SK-N-SH (cell line): Measurements from ENCODE around the gene TP53I3. TPM values are rescaled to one million over a fixed set of nuclear protein-coding genes. Genes with fewer than 3 reads are reported as not detected.
A peak's percentile ranks its signal among the peaks of the same experiment; 100 is the strongest.

Source experiments
- CTCF ChIA-PET: fragments of 300-600, 350-600 bp; formaldehyde crosslinking; extraction: SDS; loops from one replicate; lab custom pipeline; 2021; lab: Yijun Ruan, JAX
- POLR2A ChIA-PET: fragments of 350-600 bp; sonication (Branson Sonifier 250); formaldehyde crosslinking; extraction: SDS; loops from one replicate; lab custom pipeline; 2020; ENCODE audit warnings: antibody characterized with exemption, inconsistent platforms; lab: Yijun Ruan, JAX
- DNase-seq: peaks from one replicate; pipeline ENCODE4 v3.0.0; 2012
- H2AFZ ChIP-seq: fragments of 200-600 bp; sonication (generic); 2 replicates; pipeline ENCODE4 v1.8.1; 2016; ENCODE audit warnings: antibody characterized with exemption, mild to moderate bottlenecking, low read depth
- H3F3A ChIP-seq: fragments of 200-600 bp; sonication (generic); replicated peaks from 2 replicates; pipeline ENCODE3; 2016; ENCODE audit warnings: antibody characterized with exemption, mild to moderate bottlenecking; ENCODE audit not compliant: insufficient read depth
- H3K27ac ChIP-seq, 2 experiments: fragments of 200-500 bp in 1 of 2; fragments of 200-600 bp in 1 of 2; sonication (Bioruptor generic) in 1 of 2; sonication (generic), shearing (Covaris generic) in 1 of 2; 2 replicates each; pipeline versions ENCODE4 v1.5.1 to v1.6.1; 2014 to 2016; ENCODE audit warnings: low read depth in 2 of 2, inconsistent platforms in 1 of 2, low read length in 1 of 2, mild to moderate bottlenecking in 1 of 2, mixed read lengths in 1 of 2
- H3K27me3 ChIP-seq: fragments of 200-600 bp; sonication (generic), shearing (Covaris generic); 2 replicates; pipeline ENCODE4 v1.6.1; 2016; ENCODE audit warnings: mixed run types; ENCODE audit not compliant: insufficient read depth
- H3K36me3 ChIP-seq, 2 experiments: fragments of 200-500 bp in 1 of 2; fragments of 200-600 bp in 1 of 2; sonication (Bioruptor generic) in 1 of 2; sonication (generic) in 1 of 2; replicated peaks in 1 of 2; 2 replicates each; pipeline versions ENCODE3 to v1.5.1; 2014 to 2016; ENCODE audit warnings: low read length in 1 of 2, mild to moderate bottlenecking in 1 of 2; ENCODE audit not compliant: insufficient read depth in 2 of 2, control insufficient read depth in 1 of 2
- H3K4me1 ChIP-seq, 2 experiments: fragments of 200-500 bp in 1 of 2; fragments of 200-600 bp in 1 of 2; sonication (Bioruptor generic) in 1 of 2; sonication (generic), shearing (Covaris generic) in 1 of 2; 2 replicates each; pipeline versions ENCODE4 v1.5.1 to v1.6.1; 2014 to 2016; ENCODE audit warnings: low read depth in 1 of 2, low read length in 1 of 2, mixed run types in 1 of 2; ENCODE audit not compliant: insufficient read depth in 2 of 2, control insufficient read depth in 1 of 2
- H3K4me2 ChIP-seq: fragments of 200-600 bp; sonication (generic), shearing (Covaris generic); 2 replicates; pipeline ENCODE4 v1.6.1; 2017; ENCODE audit warnings: mixed run types
- H3K4me3 ChIP-seq, 2 experiments: fragments of 200-500 bp in 1 of 2; fragments of 200-600 bp in 1 of 2; sonication (Bioruptor generic) in 1 of 2; sonication (generic), shearing (Covaris generic) in 1 of 2; 2 replicates each; pipeline versions ENCODE4 v1.5.1 to v1.8.1; 2014 to 2016; ENCODE audit warnings: low read depth in 2 of 2, inconsistent platforms in 1 of 2, low read length in 1 of 2, mild to moderate bottlenecking in 1 of 2, mixed read lengths in 1 of 2, moderate library complexity in 1 of 2
- H3K79me2 ChIP-seq: fragments of 200-600 bp; sonication (generic); 2 replicates; pipeline ENCODE4 v1.8.1; 2017; ENCODE audit warnings: mild to moderate bottlenecking; ENCODE audit not compliant: insufficient read depth
- H3K9ac ChIP-seq: fragments of 200-600 bp; sonication (generic); 2 replicates; pipeline ENCODE4 v1.6.1; 2017; ENCODE audit warnings: mixed run types
- H3K9me2 ChIP-seq: fragments of 200-600 bp; sonication (generic); 2 replicates; pipeline ENCODE4 v1.6.1; 2017; ENCODE audit warnings: mixed run types
- H3K9me3 ChIP-seq: fragments of 200-600 bp; sonication (generic); 2 replicates; pipeline ENCODE4 v1.6.1; 2017; ENCODE audit warnings: mixed run types, mild to moderate bottlenecking, moderate library complexity
- H4K20me1 ChIP-seq: fragments of 200-600 bp; sonication (generic); 2 replicates; pipeline ENCODE4 v1.6.1; 2017; ENCODE audit warnings: mild to moderate bottlenecking, mixed run types; ENCODE audit not compliant: insufficient read depth
- CHD2 ChIP-seq: fragments of 150-350 bp; IDR thresholded peaks from 2 replicates; pipeline ENCODE4 v1.6.1; 2018; ENCODE audit warnings: low read length; ENCODE audit not compliant: partially characterized antibody
- EP300 ChIP-seq, 2 experiments: IDR thresholded peaks; 2 replicates each; pipeline versions ENCODE4 v1.4.0 to v1.6.1; 2012; ENCODE audit warnings: borderline replicate concordance in 1 of 2, low read depth in 1 of 2, low read length in 1 of 2
- EZH2phosphoT487 ChIP-seq: fragments of 200-600 bp; sonication (generic); IDR thresholded peaks from 2 replicates; pipeline ENCODE4 v1.6.1; 2017; ENCODE audit warnings: low read depth, mixed run types, mild to moderate bottlenecking, antibody characterized with exemption, moderate library complexity, borderline replicate concordance
- FOSL2 ChIP-seq: IDR thresholded peaks from 2 replicates; pipeline ENCODE4 v1.4.0; 2012; ENCODE audit warnings: low read depth, mild to moderate bottlenecking, moderate library complexity, borderline replicate concordance
- FOXM1 ChIP-seq: IDR thresholded peaks from 2 replicates; pipeline ENCODE4 v1.4.0; 2012; ENCODE audit warnings: low read depth, mild to moderate bottlenecking
- GABPA ChIP-seq: IDR thresholded peaks from 2 replicates; pipeline ENCODE4 v1.4.0; 2012; ENCODE audit warnings: low read depth, mild to moderate bottlenecking
- GATA2 ChIP-seq: sonication (generic); formaldehyde crosslinking; IDR thresholded peaks from 2 replicates; pipeline ENCODE4 v1.5.0; 2020; ENCODE audit warnings: mild to moderate bottlenecking, missing genetic modification reagents
- JUND ChIP-seq: IDR thresholded peaks from 2 replicates; pipeline ENCODE4 v1.4.0; 2012
- NFIC ChIP-seq: IDR thresholded peaks from 2 replicates; pipeline ENCODE4 v1.4.0; 2012; ENCODE audit warnings: borderline replicate concordance
- POLR2AphosphoS5 ChIP-seq: IDR thresholded peaks from 2 replicates; pipeline ENCODE4 v1.6.1; 2012; ENCODE audit warnings: low read depth, low read length
- RAD21 ChIP-seq: IDR thresholded peaks from 2 replicates; pipeline ENCODE4 v1.6.1; 2012; ENCODE audit warnings: mild to moderate bottlenecking, low read length
- RCOR1 ChIP-seq: fragments of 150-350 bp; IDR thresholded peaks from 2 replicates; pipeline ENCODE4 v1.6.1; 2017; ENCODE audit warnings: antibody characterized with exemption, low read length
- RFX5 ChIP-seq: IDR thresholded peaks from 2 replicates; pipeline ENCODE4 v1.6.1; 2012; ENCODE audit warnings: mild to moderate bottlenecking, improper control_type of control experiment, low read length
- RXRA ChIP-seq: IDR thresholded peaks from 2 replicates; pipeline ENCODE4 v1.4.0; 2012; ENCODE audit warnings: low read depth, mild to moderate bottlenecking, borderline replicate concordance
- SIN3A ChIP-seq: IDR thresholded peaks from 2 replicates; pipeline ENCODE4 v1.6.1; 2012; ENCODE audit warnings: low read depth, mild to moderate bottlenecking, low read length, moderate library complexity, borderline replicate concordance
- TCF12 ChIP-seq: IDR thresholded peaks from 2 replicates; pipeline ENCODE4 v1.4.0; 2012
- TEAD4 ChIP-seq: IDR thresholded peaks from 2 replicates; pipeline ENCODE4 v1.4.0; 2012; ENCODE audit warnings: mild to moderate bottlenecking, borderline replicate concordance; ENCODE audit not compliant: insufficient read depth
- WGBS: methylation state at CpG from one replicate; pipeline ENCODE4 v1.1.6; 2017; ENCODE audit warnings: low lambda C conversion rate; 5-methylcytosine and 5-hydroxymethylcytosine counted together
- polyA plus RNA-seq, 3 experiments: library from polyadenylated mRNA; depleted of rRNA; stranded (reverse); fragments of >200 nt; gene quantifications; 2 replicates each; pipeline ENCODE4 v1.2.3, GENCODE V29; 2012
- TF ChIP-seq, protein P1 (sequence below): IDR thresholded peaks from 2 replicates; pipeline ENCODE4 v1.4.0; 2012; ENCODE audit warnings: low read depth, borderline replicate concordance
- TF ChIP-seq, protein P2 (sequence below): IDR thresholded peaks from 2 replicates; pipeline ENCODE4 v1.4.0; 2012; ENCODE audit warnings: low read depth
- TF ChIP-seq, protein P3 (sequence below): IDR thresholded peaks from 2 replicates; pipeline ENCODE4 v1.4.0; 2012; ENCODE audit warnings: low read depth, borderline replicate concordance
- TF ChIP-seq, protein P4 (sequence below): fragments of 150-350 bp; IDR thresholded peaks from 2 replicates; pipeline ENCODE4 v1.6.1; 2017; ENCODE audit warnings: antibody characterized with exemption, low read length, low read depth, borderline replicate concordance

The TP53I3 gene
- polyA plus RNA-seq, 1 of the 3 experiments (the other 2 are of a cell fraction), result 110 TPM

DNA sequence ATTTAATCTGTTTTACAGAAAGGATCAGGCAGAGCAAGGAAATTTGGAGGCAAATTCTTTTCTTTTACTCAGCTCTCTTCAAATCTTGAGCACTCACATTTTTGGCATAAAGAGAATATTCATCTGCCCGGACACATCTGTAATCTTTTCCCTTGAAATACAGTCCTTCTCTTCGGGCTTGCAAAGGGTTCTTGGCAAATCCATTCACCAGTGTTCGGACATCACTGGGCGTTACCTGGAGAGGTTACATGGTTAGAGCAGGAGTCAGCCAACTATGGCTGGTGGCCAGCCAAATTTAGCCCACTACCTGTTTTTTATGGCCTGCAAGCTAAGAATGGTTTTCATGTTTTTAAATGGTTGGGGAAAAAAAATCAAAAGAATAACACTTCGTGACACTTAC is 36.4 kb upstream of the TP53I3 start:
- Histone ChIP-seq H3K4me2 (no peak overlapping the region), H3K27ac (peak overlapping the region; percentile 24 to 56; a peak in 2 of 4 replicates), H3K9ac (no peak overlapping the region), H3F3A (peaks cover 31% of the 10 kb centered on the region), H2AFZ (no peak overlapping the region), H3K4me3 (no peak overlapping the region), H3K79me2 (peaks cover 12% of the 10 kb centered on the region; the same call in 1 of the 2 replicates), H3K36me3 (no peaks in the 10 kb centered on the region), H3K9me2 (no peaks in the 10 kb centered on the region), H3K27me3 (no peaks in the 10 kb centered on the region), H4K20me1 (no peaks in the 10 kb centered on the region), H3K9me3 (no peaks in the 10 kb centered on the region), H3K4me1 (peaks cover 5 to 23% of the 10 kb centered on the region in 2 experiments; a peak in 3 of 4 replicates)
- POLR2A ChIA-PET, result interaction anchor here (0.7 to 4.5 kb wide), 2 partner anchors 37 to 58 kb away, joined by 3 to 28 read pairs; partner anchors contain the start of gene TP53I3
- TF ChIP-seq, protein P1, sequence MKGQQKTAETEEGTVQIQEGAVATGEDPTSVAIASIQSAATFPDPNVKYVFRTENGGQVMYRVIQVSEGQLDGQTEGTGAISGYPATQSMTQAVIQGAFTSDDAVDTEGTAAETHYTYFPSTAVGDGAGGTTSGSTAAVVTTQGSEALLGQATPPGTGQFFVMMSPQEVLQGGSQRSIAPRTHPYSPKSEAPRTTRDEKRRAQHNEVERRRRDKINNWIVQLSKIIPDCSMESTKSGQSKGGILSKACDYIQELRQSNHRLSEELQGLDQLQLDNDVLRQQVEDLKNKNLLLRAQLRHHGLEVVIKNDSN, result no peak
- no peak for TF ChIP-seq RFX5
- no peak for TF ChIP-seq RCOR1
- no peak for TF ChIP-seq TCF12
- no peak for TF ChIP-seq FOXM1
- TF ChIP-seq POLR2AphosphoS5, result no peak
- TF ChIP-seq SIN3A, result no peak; the same call in 1 of the 2 replicates
- TF ChIP-seq EP300 (IDR thresholded peaks at IDR 0.05; ENCODE audit: borderline replicate concordance in 1 of 2, low read depth in 1 of 2, low read length in 1 of 2), result no peak
- TF ChIP-seq, protein P2, sequence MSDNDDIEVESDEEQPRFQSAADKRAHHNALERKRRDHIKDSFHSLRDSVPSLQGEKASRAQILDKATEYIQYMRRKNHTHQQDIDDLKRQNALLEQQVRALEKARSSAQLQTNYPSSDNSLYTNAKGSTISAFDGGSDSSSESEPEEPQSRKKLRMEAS, result no peak
- no peak for TF ChIP-seq RAD21
- no peak for TF ChIP-seq FOSL2
- no peak for TF ChIP-seq EZH2phosphoT487
- TF ChIP-seq TEAD4, result no peak
- TF ChIP-seq, protein P3, sequence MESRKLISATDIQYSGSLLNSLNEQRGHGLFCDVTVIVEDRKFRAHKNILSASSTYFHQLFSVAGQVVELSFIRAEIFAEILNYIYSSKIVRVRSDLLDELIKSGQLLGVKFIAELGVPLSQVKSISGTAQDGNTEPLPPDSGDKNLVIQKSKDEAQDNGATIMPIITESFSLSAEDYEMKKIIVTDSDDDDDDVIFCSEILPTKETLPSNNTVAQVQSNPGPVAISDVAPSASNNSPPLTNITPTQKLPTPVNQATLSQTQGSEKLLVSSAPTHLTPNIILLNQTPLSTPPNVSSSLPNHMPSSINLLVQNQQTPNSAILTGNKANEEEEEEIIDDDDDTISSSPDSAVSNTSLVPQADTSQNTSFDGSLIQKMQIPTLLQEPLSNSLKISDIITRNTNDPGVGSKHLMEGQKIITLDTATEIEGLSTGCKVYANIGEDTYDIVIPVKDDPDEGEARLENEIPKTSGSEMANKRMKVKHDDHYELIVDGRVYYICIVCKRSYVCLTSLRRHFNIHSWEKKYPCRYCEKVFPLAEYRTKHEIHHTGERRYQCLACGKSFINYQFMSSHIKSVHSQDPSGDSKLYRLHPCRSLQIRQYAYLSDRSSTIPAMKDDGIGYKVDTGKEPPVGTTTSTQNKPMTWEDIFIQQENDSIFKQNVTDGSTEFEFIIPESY, result no peak
- 61% methylated on average over 5 of the region's 5 CpGs for WGBS
- CTCF ChIA-PET, result interaction anchor here (1.2 to 3.5 kb wide), 2 partner anchors 37 to 40 kb away, joined by 5 to 31 read pairs; partner anchors contain the start of gene TP53I3
- no peak for DNase-seq

DNA sequence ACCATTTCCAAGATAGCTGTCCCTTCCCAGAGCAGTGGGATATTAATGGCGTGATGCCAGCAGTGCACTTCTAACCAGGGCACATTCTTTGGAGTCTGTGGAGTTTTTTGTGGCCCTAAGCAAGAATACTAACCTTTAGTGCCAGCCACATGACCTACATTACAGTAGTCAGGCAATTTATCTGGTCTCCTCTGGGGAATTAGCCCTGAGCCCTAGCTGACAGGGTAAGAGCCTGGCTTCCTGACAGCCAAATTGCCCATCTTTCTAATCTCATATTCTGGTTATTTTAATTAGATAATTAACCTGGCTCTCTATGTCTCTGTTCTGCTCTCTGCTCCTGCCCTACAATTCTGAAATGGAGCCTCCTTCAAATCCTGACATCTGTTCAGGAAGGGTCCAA is 33.3 kb upstream of the TP53I3 start:
- no peak overlapping the region for H3K4me2 ChIP-seq
- H3K27ac ChIP-seq, result peak overlapping the region in 1 of 2 experiments; percentile 53; a peak in 1 of 4 replicates
- peak; percentile 84 for DNase-seq
- H3K79me2 ChIP-seq, result no peaks in the 10 kb centered on the region
- no peaks in the 10 kb centered on the region for H3K9me3 ChIP-seq
- ChIA-PET CTCF (interaction anchor here (0.9 to 2.8 kb wide), 3 partner anchors 16 to 46 kb away, joined by 3 to 22 read pairs (median 4); partner anchors contain the start of gene TP53I3), POLR2A (interaction anchor here (1.2 to 2.5 kb wide), 2 partner anchors 33 to 68 kb away, joined by 3 to 11 read pairs; partner anchors contain the start of gene TP53I3)
- H3K9ac ChIP-seq, result no peak overlapping the region
- H3K36me3 ChIP-seq, result no peaks in the 10 kb centered on the region
- no peaks in the 10 kb centered on the region for H4K20me1 ChIP-seq
- peaks cover 16% of the 10 kb centered on the region for H3F3A ChIP-seq
- no peak overlapping the region for H2AFZ ChIP-seq
- H3K4me1 ChIP-seq, result peaks cover 0 to 11% of the 10 kb centered on the region in 2 experiments; a peak in 3 of 4 replicates
- 50% methylated on average over 1 of the region's 1 CpG for WGBS
- no peaks in the 10 kb centered on the region for H3K27me3 ChIP-seq
- no peaks in the 10 kb centered on the region for H3K9me2 ChIP-seq
- no peak overlapping the region for H3K4me3 ChIP-seq
- TF ChIP-seq EP300 (IDR thresholded peaks at IDR 0.05; ENCODE audit: borderline replicate concordance in 1 of 2, low read depth in 1 of 2, low read length in 1 of 2) (peak in 1 of 2 experiments; percentile 85; a peak in 1 of 4 replicates), TEAD4 (peak; percentile 52; the same call in 1 of the 2 replicates), RXRA (no peak), JUND (no peak), FOSL2 (no peak), NFIC (no peak; the same call in 1 of the 2 replicates), GATA2 (CRISPR knock-in tag) (peak; percentile 78), GABPA (no peak), CHD2 (peak; percentile 53), FOXM1 (no peak)
- TF ChIP-seq, protein P4, sequence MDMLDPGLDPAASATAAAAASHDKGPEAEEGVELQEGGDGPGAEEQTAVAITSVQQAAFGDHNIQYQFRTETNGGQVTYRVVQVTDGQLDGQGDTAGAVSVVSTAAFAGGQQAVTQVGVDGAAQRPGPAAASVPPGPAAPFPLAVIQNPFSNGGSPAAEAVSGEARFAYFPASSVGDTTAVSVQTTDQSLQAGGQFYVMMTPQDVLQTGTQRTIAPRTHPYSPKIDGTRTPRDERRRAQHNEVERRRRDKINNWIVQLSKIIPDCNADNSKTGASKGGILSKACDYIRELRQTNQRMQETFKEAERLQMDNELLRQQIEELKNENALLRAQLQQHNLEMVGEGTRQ, result no peak
- TF ChIP-seq, protein P2, result no peak
- TF ChIP-seq, protein P1, result no peak
